Kidney epithelial cell (primary cell): ENCODE results near the gene TNFRSF17. TPM values are rescaled to one million over a fixed set of nuclear protein-coding genes. Genes with fewer than 3 reads are reported as not detected.

Experiments used
- DNase-seq: peaks from one replicate; pipeline ENCODE4 v3.0.0-alpha.2; 2010; ENCODE audit warnings: low read depth
- H3K27me3 ChIP-seq: 2 replicates; pipeline ENCODE4 v1.6.0; 2011; ENCODE audit warnings: low read length; ENCODE audit not compliant: control insufficient read depth, insufficient read depth
- H3K36me3 ChIP-seq: 2 replicates; pipeline ENCODE4 v1.5.1; 2011; ENCODE audit warnings: low read length; ENCODE audit not compliant: control insufficient read depth, insufficient read depth
- H3K4me3 ChIP-seq: 2 replicates; pipeline ENCODE4 v1.5.1; 2011; ENCODE audit warnings: low read depth, mild to moderate bottlenecking, control low read depth, low read length
- CTCF ChIP-seq: IDR thresholded peaks from 2 replicates; pipeline ENCODE4 v1.5.1; 2011; ENCODE audit warnings: mild to moderate bottlenecking, moderate library complexity, low read length, control low read depth, inconsistent platforms; ENCODE audit not compliant: insufficient read depth, poor library complexity, severe bottlenecking
- total RNA-seq: library from RNA; depleted of rRNA; stranded (reverse); fragments of >200 nt; gene quantifications from 2 replicates; pipeline ENCODE4 v1.2.3, GENCODE V29; 2015

The TNFRSF17 gene
- total RNA-seq, 1 donor from 2014 or later: not detected

DNA sequence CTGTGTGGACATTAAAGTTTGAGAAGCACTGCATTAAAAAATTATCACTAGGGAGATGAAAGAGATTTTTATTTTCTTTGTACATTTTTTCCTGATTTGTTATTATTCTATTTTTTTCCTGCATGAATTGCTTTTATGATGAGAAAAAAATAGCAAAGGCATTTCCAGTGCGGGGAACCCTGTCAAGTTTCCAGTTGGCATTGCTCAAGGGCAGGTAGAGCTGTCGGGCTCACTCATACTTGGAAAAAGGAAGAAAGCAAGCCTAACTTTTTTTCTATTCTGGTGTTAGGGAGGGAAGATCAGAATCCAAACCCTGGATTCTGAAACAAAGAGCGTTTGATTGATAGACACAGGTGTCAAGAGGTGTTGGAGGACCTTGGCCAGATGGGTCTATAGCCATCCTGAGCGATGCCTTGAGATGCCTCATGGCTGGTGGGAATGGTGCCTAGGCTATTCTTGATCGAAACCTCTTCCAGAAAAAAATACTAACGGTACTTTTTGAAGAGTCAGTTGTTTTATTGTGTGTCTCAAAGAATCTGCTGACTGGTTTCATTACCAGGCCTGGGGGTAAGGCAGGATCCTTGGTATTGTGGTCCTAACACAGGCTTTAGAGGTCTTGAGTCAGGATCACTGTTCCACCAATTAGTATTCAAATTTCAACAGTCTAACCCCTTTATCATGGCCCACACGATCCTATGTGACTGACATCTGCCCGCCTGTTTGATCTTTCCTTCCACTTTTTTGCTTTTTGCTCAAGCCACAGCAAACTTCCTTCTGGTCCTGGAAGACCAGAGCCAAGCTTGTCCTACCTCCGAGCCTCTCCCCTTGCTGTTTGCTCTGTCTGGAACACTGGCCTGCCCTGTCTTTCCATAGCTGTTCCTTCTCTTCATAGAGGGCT lies 31.7 kb downstream of the TNFRSF17 start:
- no peaks in the 10 kb centered on the region for H3K36me3 ChIP-seq
- no peak overlapping the region for H3K4me3 ChIP-seq
- H3K27me3 ChIP-seq: no peaks in the 10 kb centered on the region
- no peak for TF ChIP-seq CTCF
- DNase-seq: no peak

DNA sequence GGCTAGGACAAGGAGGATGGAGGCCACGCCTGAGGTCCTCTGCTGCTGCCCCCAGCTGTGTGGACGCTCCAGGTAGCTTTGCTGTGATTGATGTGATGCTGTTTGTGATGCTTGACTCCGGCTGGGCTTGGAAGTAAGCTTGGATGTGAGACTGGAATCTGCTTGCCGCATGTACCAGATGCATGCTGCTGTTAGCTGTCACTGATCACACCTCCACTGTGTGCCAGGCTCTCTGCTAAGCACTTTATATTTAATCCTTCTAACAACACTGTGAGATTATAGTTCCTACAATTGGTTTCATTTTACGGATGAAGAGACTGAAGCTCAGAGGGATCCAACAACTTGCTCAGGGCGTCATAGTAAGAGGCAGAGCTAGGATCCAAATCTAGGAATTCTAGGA lies 35.0 kb downstream of the TNFRSF17 start:
- no peaks in the 10 kb centered on the region for H3K36me3 ChIP-seq
- no peak for TF ChIP-seq CTCF
- no peak for DNase-seq
- H3K4me3 ChIP-seq: no peak overlapping the region
- no peaks in the 10 kb centered on the region for H3K27me3 ChIP-seq

- Histone ChIP-seq H3K4me3 (no peak overlapping the region), H3K36me3 (no peaks in the 10 kb centered on the region), H3K27me3 (no peaks in the 10 kb centered on the region)
- no peak for DNase-seq
- no peak for TF ChIP-seq CTCF
Measured at GRCh38 chr16:12002447-12003006, 37.5 kb downstream of the TNFRSF17 start.

DNA sequence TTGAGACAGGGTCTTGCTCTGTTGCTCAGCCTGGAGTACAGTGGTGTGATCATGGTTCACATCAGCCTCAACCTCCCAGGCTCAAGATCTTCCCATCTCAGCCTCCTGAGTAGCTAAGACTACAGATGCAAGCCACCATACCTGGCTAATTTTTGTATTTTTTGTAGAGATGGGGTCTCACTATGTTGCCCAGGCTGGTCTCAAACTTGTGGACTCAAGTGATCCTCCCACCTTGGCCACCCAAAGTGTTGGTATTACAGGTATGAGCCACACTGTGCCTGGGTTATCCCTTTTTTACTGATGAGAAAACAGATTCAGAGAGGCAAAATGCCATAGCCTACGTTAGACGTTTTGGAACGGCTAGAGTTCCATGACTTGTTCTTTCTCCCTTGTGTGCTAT lies 41.6 kb downstream of the TNFRSF17 start:
- TF ChIP-seq CTCF: no peak
- Histone ChIP-seq H3K27me3 (no peaks in the 10 kb centered on the region), H3K4me3 (no peak overlapping the region), H3K36me3 (no peaks in the 10 kb centered on the region)
- DNase-seq: no peak

DNA sequence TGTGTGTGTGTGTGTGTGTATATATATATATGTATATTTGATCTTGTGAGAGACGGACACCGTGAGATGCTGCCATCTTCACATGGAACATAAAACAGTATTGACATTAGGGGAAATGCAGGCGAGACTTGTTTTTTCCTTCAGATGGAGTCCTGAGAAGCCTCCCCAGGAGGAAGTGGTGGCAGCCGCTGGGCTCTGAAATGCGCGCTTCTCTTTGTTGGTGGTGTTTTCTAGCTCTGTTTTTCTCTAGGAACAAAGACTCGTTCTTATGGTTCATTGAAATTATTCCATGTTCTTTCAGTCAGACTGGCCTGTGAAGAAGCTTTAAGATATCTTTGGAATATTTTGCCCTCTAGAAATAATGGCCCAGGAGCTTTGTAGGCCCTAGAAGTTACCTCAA lies 44.5 kb downstream of the TNFRSF17 start:
- DNase-seq: no peak
- H3K27me3 ChIP-seq: no peaks in the 10 kb centered on the region
- H3K36me3 ChIP-seq: no peaks in the 10 kb centered on the region
- no peak overlapping the region for H3K4me3 ChIP-seq
- no peak for TF ChIP-seq CTCF
